ENCODE results near the gene THAP6.

GRCh38 chr4:75527482-75527881 lies 13.2 kb downstream of the THAP6 start:
- TF ChIP-seq CTCF (IDR thresholded peaks at IDR 0.05) (no peak), POLR2A (IDR thresholded peaks at IDR 0.05) (no peak)
